ENCODE results near the gene ADAP1. TPM values are rescaled to one million over a fixed set of nuclear protein-coding genes. Genes with fewer than 3 reads are reported as not detected.

ADAP1 gene
- total RNA-seq, 1 experiment from 2014 or later, result 3.1 TPM

DNA sequence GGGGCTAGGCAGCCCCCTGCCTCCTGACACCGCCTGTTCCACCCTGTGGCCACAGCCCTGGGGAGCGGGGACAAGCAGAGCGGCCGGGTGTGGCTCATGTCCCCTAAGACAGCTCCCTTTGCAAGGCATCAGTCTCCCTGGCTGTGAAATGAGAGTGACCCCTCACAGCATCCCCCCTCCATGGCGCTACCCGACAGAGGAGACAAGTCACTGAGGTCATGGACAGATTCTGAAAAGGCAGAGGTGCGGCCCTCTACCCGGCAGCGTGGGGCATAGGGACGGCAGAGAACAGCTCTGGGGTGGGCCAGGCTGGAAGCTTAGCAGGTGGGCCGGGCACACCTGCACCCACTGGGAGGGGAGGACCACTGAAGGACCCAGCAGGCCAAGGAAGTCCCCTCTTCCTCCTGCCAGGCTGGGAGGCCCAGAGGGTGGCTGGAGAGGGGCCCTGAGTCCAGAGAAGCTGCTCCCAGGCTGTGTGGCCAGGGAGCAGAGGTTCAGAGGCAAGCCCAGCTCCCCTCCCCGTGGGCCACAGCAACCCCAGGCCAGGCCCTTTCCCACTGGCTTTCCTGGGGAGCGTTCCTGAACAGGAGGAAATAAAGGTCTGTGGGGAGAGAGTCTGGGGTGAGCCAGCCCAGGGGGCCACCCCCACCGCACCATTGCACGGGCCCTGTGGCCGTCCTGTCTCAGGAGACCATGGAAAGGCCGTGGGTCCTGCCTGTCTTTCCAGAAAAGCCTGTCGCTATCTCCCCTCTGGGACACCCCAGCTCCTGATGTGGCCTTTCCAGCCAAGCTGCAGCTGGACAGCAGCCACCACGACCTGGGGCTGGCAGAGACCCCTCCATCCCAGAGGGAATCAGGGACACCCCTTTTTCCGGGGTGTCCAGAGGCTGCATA, 1.7 kb downstream of the ADAP1 start:
- H3K36me3 ChIP-seq (ENCODE audit: control insufficient read depth, insufficient read depth, low read length), result no peaks in the 10 kb centered on the region
- intact Hi-C loops (cut with micrococcal nuclease; ENCODE audit: unreplicated experiment) (no loop called here), in situ Hi-C loops (cut with HindIII; ENCODE audit: low pct_unique_long_range_greater_than_20kb, low sequenced_read_pairs) (loop anchor here (25.0 kb wide), 1 partner anchor 185 kb away; a partner anchor contains a TSS)
- no peak overlapping the region for H3K27ac ChIP-seq (ENCODE audit: low read length)
- ATAC-seq (no peak), DNase-seq (ENCODE audit: low read depth, low spot score) (no peak)
- peak overlapping the region in 1 of 2 experiments; percentile 44; a peak in 1 of 4 replicates for H3K4me3 ChIP-seq (ENCODE audit: low read depth in 2 of 2, low read length in 2 of 2)
- no peaks in the 10 kb centered on the region for H3K9me3 ChIP-seq (ENCODE audit: control insufficient read depth, insufficient read depth, low read depth, low read length)
- H3K4me1 ChIP-seq (ENCODE audit: control insufficient read depth, insufficient read depth, low read length), result 0 out of 2 replicates have a peak, but pooled peaks cover 4% of the 10 kb centered on the region
- no TSS peak for BruUV-seq (replicated peaks)
- TF ChIP-seq SIN3A (IDR thresholded peaks at IDR 0.05; ENCODE audit: borderline replicate concordance, insufficient read depth, low read depth, low read length), result no peak
- no peak for TF ChIP-seq TCF7L2 (IDR thresholded peaks at IDR 0.05; ENCODE audit: low read depth, low read length)
- TF ChIP-seq POLR2AphosphoS5 (IDR thresholded peaks at IDR 0.05; ENCODE audit: low read depth, low read length), result no peak
- no peak for TF ChIP-seq CTCF (IDR thresholded peaks at IDR 0.05)
- TF ChIP-seq, protein P1, sequence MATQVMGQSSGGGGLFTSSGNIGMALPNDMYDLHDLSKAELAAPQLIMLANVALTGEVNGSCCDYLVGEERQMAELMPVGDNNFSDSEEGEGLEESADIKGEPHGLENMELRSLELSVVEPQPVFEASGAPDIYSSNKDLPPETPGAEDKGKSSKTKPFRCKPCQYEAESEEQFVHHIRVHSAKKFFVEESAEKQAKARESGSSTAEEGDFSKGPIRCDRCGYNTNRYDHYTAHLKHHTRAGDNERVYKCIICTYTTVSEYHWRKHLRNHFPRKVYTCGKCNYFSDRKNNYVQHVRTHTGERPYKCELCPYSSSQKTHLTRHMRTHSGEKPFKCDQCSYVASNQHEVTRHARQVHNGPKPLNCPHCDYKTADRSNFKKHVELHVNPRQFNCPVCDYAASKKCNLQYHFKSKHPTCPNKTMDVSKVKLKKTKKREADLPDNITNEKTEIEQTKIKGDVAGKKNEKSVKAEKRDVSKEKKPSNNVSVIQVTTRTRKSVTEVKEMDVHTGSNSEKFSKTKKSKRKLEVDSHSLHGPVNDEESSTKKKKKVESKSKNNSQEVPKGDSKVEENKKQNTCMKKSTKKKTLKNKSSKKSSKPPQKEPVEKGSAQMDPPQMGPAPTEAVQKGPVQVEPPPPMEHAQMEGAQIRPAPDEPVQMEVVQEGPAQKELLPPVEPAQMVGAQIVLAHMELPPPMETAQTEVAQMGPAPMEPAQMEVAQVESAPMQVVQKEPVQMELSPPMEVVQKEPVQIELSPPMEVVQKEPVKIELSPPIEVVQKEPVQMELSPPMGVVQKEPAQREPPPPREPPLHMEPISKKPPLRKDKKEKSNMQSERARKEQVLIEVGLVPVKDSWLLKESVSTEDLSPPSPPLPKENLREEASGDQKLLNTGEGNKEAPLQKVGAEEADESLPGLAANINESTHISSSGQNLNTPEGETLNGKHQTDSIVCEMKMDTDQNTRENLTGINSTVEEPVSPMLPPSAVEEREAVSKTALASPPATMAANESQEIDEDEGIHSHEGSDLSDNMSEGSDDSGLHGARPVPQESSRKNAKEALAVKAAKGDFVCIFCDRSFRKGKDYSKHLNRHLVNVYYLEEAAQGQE (IDR thresholded peaks at IDR 0.05; ENCODE audit: insufficient read depth in 1 of 2, low read depth in 2 of 2, low read length in 1 of 2), result no peak
- POLR2A ChIA-PET, result no interaction called here
- no peaks in the 10 kb centered on the region for H3K27me3 ChIP-seq (ENCODE audit: control insufficient read depth, insufficient read depth, low read length)
- CTCF ChIA-PET, result no interaction called here

- intact Hi-C loops (cut with micrococcal nuclease; ENCODE audit: unreplicated experiment) (no loop called here), in situ Hi-C loops (cut with HindIII; ENCODE audit: low pct_unique_long_range_greater_than_20kb, low sequenced_read_pairs) (loop anchor here (25.0 kb wide), 1 partner anchor 185 kb away; a partner anchor contains a TSS)
- DNase-seq (ENCODE audit: low read depth, low spot score) (no peak), ATAC-seq (no peak)
- ChIA-PET CTCF (interaction anchor here (0.7 kb wide), 1 partner anchor 8 kb away, joined by 3 read pairs; no protein-coding TSS in a partner anchor), POLR2A (interaction anchor here (0.5 to 0.7 kb wide), 2 partner anchors 164 to 351 kb away, joined by 3 to 22 read pairs; no protein-coding TSS in a partner anchor)
- Histone ChIP-seq H3K36me3 (ENCODE audit: control insufficient read depth, insufficient read depth, low read length) (no peaks in the 10 kb centered on the region), H3K4me3 (ENCODE audit: low read depth in 2 of 2, low read length in 2 of 2) (no peak overlapping the region), H3K27ac (ENCODE audit: low read length) (no peak overlapping the region), H3K27me3 (ENCODE audit: control insufficient read depth, insufficient read depth, low read length) (no peaks in the 10 kb centered on the region), H3K4me1 (ENCODE audit: control insufficient read depth, insufficient read depth, low read length) (0 out of 2 replicates have a peak, but pooled peaks cover 4% of the 10 kb centered on the region), H3K9me3 (ENCODE audit: control insufficient read depth, insufficient read depth, low read depth, low read length) (no peaks in the 10 kb centered on the region)
- no peak for TF ChIP-seq POLR2AphosphoS5 (IDR thresholded peaks at IDR 0.05; ENCODE audit: low read depth, low read length)
- TF ChIP-seq TCF7L2 (IDR thresholded peaks at IDR 0.05; ENCODE audit: low read depth, low read length), result no peak
- TF ChIP-seq CTCF (IDR thresholded peaks at IDR 0.05), result no peak
- no peak for TF ChIP-seq SIN3A (IDR thresholded peaks at IDR 0.05; ENCODE audit: borderline replicate concordance, insufficient read depth, low read depth, low read length)
- TF ChIP-seq, protein P1 (IDR thresholded peaks at IDR 0.05; ENCODE audit: insufficient read depth in 1 of 2, low read depth in 2 of 2, low read length in 1 of 2), result no peak
- no TSS peak for BruUV-seq (replicated peaks)
Measured at GRCh38 chr7:951881-952547, 2.5 kb downstream of the ADAP1 start.
